ENCODE results near the gene LCE7A.

Gene LCE7A

DNA sequence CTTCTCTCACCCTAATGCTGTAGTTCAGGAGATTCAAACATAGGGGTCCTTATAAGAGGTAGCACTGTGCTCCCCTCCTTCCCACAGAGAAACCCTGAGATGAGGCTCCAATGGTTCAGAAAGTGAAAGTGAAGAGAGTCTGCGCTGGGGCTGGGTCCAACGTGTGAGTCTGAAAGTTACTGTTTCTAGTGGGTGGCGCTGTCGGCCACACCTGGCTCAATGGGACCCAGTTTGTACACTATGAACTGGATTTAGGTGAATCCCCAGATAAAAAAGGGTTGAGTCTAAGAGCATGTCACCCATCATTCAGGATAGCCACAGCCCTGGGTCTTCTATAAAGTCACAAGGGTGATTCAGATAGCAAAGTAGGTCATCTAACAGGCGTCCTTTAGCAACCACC, 21.1 kb downstream of the LCE7A start:
- DNase-seq: no peak

DNA sequence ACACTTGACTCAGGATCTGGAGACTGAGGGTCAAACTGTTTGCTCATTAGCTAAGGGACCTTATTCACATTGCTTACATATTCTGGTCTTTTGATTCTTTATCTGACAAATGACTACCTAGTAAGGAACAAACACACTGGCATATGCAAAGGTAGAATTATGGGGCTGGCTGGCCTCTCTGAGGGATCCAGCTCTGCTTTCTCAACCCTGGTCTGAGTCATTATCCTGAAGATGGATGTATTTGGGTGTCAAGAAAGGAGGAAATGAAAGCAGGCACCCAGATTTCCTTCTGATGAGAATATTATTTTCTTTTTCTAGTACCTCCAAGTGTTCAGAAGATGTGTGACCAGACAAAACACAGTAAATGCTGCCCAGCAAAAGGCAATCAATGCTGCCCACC, 24.3 kb downstream of the LCE7A start:
- no peak for DNase-seq

- no peak for DNase-seq
Measured at GRCh38 chr1:152884506-152884905, 24.7 kb downstream of the LCE7A start.

GRCh38 chr1:152884966-152885624, 25.3 kb downstream of the LCE7A start:
- no peak for DNase-seq

DNA sequence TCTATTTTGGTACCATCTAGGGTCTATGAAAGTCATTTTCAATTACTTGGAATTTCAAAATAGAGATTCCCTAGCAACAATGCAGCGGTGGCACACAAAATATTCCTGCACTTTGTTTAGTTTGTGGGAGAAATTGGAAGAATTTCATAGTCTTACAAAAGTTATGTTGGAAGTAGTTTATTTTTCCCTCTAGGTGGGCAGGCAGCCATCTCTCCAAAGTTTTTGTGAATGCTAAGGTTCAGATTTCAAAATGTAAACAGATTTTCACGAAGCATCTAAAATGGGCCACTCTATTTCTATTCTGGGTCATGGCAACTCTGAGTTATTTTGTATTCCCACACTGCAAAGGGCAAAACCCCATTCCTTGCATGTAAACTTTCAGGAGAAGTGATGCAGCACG, 26.3 kb downstream of the LCE7A start:
- no peak for DNase-seq

DNA sequence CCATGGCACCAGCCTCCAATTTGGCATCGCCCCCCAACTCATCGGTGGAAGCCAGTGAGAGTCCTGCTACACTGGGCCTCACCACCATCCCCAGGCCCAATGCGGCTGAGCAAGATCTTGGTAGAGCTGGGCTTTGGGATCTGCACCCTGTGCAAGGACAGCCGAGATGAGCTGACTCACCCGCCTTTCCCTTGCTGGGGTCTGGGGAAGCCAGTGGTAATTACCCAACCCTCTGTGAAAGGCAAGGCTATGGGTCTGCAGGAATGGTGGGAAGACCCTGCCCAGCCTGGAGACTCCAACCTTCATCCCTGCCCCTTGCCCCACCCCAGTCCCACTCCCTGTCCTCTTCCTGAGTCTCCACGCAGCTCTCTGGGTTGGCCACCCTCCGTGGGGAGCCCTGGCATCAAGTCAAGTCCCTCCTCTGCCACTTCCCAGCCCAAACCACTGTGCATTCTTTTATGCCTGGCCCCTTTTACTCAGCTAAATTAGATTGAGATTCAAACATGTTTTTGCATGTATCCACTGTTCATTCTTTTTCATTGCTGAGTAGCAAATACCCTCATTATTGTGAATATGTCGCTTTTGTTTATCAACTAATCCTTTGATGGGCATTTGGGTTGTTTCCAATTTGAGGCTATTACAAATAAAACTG, 27.1 kb downstream of the LCE7A start:
- no peak for DNase-seq

- no peak for DNase-seq
Measured at GRCh38 chr1:152888126-152888525, 28.3 kb downstream of the LCE7A start.

DNA sequence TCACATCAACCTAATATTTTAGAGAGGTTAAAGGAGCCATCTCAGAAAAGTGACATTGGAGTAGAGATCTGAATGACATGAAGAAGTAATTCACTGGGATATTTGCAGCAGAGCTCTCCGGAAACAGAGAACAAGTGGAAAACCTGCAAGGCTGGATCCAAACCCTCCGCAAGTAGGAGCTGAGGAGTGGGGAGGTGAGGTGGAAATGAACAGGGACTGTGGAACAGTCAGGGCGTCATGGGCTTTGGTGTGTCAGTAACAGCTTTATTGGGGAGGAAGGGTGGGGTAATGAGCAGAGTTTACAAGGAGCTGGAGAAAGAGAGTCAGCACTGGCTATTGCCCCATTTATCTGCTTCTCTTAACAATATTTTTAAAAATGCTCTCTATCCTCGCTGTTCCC, 39.2 kb downstream of the LCE7A start:
- DNase-seq: no peak

DNA sequence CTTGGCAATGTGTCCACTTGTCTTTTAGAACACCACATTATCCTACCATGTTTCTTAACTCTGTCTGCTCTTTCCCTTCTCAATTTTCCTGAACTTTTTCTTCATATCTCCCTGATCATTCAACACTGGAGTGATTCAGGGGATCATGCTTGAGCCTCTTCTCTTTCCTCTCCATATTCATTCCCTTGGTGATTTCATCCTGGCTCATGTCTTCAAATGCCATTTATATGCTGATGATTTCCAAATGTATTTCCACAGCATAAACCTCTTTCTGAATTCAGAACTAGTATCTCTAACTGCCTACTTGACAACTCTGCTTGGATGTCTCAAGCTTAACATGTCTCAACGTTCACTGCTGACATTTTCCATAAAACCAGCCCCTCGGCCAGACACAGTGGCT, 40.1 kb downstream of the LCE7A start:
- no peak for DNase-seq

DNA sequence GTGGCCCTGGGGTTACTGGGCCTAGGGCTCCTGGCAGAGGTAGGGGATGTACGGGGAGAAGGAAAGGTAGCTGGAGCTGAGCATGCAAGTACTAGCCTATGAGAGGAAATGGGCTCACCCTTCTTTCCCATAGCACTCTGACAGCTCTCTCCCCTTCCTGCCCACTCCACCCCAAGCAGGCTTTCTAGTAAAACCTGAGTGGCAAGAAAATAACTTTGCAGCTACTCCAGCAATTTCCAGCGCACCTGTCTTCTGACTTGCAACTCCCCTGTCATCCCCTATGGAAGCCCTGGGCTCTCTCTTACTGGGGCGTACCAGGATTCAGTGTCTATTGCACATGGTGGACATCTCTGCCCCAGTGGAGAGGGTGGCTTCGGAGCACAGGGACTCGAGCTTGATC, 41.8 kb downstream of the LCE7A start:
- DNase-seq: no peak

DNA sequence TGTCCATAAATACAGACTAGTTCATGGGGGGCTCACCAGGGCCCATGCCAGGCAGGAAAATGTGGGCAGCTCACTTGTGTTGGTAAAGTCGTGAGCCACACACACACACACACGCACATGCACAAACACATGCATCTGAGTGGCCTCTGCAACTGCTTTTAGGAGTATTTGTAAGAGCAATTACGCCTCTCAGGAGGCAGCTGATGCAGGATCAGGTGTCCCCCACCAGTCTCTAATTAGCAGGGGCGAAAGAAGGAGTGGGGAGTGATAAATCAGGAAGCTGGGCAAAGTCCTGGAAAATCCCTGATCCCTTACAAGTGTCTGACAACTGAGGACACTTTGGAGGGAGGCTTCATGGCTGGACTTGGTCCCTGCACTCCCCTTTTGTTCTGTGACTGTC, 42.8 kb downstream of the LCE7A start:
- DNase-seq: no peak

DNA sequence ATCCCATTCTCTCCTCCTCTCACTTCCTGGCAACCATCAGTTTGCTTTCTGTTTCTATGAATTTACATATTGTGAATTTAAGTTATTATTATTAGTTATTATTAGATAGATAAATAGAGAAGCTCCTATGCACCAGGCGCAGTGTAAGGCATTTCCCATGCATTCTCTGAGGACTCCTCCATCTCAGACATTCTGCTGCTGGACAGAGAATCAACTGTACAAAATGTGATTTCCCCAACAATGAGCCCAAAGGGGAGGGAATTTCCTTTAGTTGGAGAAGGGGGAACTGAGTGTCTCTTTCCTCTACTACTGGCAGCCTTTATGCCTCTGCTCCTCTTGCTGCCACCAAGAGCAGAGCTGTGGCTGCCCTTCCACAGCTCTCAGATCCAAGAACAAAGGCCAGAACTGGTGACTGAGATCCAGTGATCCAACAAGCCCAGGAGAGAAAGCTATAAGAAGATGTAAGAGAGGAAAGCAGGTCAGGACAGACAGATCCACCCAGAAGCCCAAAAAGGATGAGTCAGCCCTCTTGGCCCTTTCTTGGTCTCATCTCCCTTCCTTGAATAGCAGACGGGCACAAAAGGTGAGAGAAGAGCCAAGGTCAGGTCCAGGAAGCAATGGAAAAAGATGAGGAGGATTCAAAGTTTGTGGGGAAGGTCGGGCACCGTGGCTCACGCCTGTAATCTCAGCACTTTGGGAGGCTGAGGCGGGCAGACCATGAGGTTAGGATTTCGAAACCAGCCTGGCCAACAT, 45.1 kb downstream of the LCE7A start:
- no peak for DNase-seq

GRCh38 chr1:152906023-152906565, 46.3 kb downstream of the LCE7A start:
- DNase-seq: no peak

- DNase-seq: no peak
Measured at GRCh38 chr1:152907686-152908601, 48.1 kb downstream of the LCE7A start, which contains the start of gene IVL. Gene IVL (plus strand): TSS chr1:152908546. CDS start chr1:152909798, 1,252 bp downstream.

DNA sequence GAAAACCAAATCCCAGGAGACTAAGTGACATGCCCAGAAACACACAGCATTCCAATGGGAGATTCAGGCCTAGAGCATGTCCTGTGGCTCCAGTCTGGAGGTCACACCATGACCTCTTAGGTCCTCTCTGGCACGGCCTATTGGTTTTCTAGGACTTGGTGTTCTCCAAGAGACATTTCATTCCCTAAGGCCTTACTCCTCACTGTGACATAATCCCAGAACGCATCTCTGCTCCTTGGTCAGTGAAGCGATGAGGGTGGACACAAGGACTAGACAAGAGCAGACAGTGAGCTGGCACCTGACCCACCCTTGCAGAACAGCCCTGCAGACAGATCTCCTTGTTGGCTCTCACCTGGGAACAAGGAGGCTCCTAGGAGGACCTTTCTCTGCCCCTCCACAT, 49.4 kb downstream of the LCE7A start:
- no peak for DNase-seq
